ENCODE measurements around the gene SLC17A9. TPM values are rescaled to one million over a fixed set of nuclear protein-coding genes. Genes with fewer than 3 reads are reported as not detected.

The SLC17A9 gene
- total RNA-seq, 1 experiment from 2014 or later, result not detected

- Histone ChIP-seq H3K36me3 (no peaks in the 10 kb centered on the region), H3K4me3 (no peak overlapping the region), H3K9me3 (0 out of 2 replicates have a peak, but pooled peaks cover 2% of the 10 kb centered on the region), H3K27me3 (peaks cover 13% of the 10 kb centered on the region)
- DNase-seq, result no peak
Observed at GRCh38 chr20:62995481-62995880, 43.0 kb downstream of the SLC17A9 start.

DNA sequence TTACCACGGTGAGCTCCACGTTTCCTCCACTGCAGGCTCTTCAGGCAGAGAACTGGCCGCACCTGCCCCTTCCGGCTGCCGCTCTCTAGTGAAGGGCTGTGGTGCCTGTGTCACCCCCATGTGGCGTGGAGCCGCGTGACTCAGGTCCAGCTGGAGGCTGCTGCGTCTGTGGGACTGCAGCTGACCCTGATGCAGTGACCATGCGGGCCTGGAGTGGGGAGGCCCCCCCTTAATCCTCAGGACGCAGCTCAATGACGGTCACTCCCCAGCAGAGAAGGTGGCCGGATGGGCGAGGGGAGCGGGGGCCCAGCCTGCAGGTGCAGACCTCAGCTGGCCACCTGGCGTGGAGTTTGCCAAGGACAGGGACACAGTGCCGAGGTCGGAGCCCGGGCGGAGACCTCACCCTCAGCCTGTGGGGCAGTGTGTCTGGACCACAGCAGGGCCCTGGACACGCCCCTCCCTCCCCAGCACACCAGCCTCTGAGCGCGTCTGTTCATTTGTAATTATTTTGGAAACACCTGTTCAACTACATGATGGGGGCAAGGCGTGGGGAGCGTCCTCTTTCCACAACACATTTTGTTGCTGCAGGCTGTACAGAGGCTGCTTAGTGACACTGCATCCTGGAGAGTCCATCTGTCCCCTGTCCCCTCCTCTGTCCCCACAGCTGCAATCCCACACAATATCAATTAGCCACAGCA lies 43.5 kb downstream of the SLC17A9 start:
- Histone ChIP-seq H3K9me3 (0 out of 2 replicates have a peak, but pooled peaks cover 2% of the 10 kb centered on the region), H3K4me3 (no peak overlapping the region), H3K27me3 (peaks cover 17% of the 10 kb centered on the region), H3K36me3 (no peaks in the 10 kb centered on the region)
- DNase-seq, result no peak

GRCh38 chr20:62996596-62996982 lies 44.1 kb downstream of the SLC17A9 start:
- no peaks in the 10 kb centered on the region for H3K36me3 ChIP-seq
- 0 out of 2 replicates have a peak, but pooled peaks cover 2% of the 10 kb centered on the region for H3K9me3 ChIP-seq
- H3K27me3 ChIP-seq, result peaks cover 18% of the 10 kb centered on the region
- no peak overlapping the region for H3K4me3 ChIP-seq
- no peak for DNase-seq

GRCh38 chr20:62997417-62998035 lies 45.0 kb downstream of the SLC17A9 start:
- Histone ChIP-seq H3K27me3 (peaks cover 18% of the 10 kb centered on the region), H3K4me3 (no peak overlapping the region), H3K36me3 (no peaks in the 10 kb centered on the region), H3K9me3 (0 out of 2 replicates have a peak, but pooled peaks cover 2% of the 10 kb centered on the region)
- DNase-seq, result no peak

DNA sequence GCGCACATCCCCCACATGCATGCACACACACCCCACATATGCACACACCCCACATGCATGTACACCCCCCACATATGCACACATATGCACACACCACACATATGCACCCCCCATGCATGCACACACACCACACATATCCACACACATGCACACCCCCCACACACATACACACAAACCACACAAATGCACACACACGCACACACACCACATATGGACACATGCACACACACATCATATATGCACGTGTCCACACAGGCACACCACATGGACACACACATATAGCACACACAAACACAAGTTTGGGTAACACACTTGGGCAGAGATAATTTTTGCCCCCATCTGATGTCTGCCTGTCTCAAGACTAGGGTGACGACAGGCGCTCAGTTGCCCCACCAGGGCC lies 45.9 kb downstream of the SLC17A9 start:
- Histone ChIP-seq H3K36me3 (no peaks in the 10 kb centered on the region), H3K9me3 (0 out of 2 replicates have a peak, but pooled peaks cover 2% of the 10 kb centered on the region), H3K27me3 (peaks cover 26% of the 10 kb centered on the region), H3K4me3 (no peak overlapping the region)
- DNase-seq, result no peak

DNA sequence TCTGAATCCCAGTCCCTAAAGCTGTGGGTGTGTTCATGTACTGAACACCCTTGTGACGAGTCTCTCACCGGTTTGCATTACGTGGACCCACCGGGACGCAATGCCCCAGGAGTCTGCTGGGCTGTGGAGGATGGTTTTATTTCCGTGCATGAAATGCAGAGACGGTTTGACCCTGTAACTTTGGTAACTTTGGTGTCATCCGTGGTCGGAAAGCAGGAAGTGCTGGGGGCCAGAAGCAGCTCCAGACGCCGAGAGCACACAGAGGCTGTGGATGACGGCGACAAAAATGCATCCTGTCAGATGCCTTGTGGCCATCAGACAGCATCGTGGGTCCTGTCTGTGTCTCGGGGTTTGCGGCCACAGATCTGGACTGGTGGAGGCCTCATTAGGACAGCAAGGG lies 47.1 kb downstream of the SLC17A9 start:
- Histone ChIP-seq H3K27me3 (peaks cover 37% of the 10 kb centered on the region), H3K4me3 (no peak overlapping the region)
- DNase-seq, result no peak

DNA sequence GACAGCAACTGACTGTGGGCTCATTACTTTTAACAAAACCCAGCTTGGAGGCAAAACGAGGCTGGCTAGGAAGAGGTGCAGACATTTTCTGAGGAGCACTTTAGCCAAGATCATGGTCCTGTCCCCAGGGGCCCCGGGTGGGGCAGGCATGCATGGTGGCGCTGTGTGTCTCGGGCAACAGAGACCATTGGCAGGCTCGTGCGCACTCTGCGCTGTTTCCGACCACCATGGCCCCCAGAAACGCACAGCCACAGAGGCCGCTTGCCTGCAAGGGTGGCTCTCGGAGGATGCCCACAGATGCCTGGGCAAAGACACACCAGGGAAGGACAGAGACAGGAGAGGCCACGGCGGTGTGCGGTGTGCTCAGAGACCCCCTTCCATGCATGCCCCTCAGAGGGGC lies 47.5 kb downstream of the SLC17A9 start:
- Histone ChIP-seq H3K9me3 (0 out of 2 replicates have a peak, but pooled peaks cover 2% of the 10 kb centered on the region), H3K27me3 (peaks cover 41% of the 10 kb centered on the region), H3K36me3 (no peaks in the 10 kb centered on the region), H3K4me3 (no peak overlapping the region)
- no peak for DNase-seq

More for the DNA sequence above, 47.1 kb downstream of the SLC17A9 start:
- H3K36me3 ChIP-seq, result no peaks in the 10 kb centered on the region
- H3K9me3 ChIP-seq, result 0 out of 2 replicates have a peak, but pooled peaks cover 2% of the 10 kb centered on the region

GRCh38 chr20:63000958-63001357 lies 48.4 kb downstream of the SLC17A9 start:
- Histone ChIP-seq H3K9me3 (0 out of 2 replicates have a peak, but pooled peaks cover 2% of the 10 kb centered on the region), H3K27me3 (peaks cover 51% of the 10 kb centered on the region), H3K4me3 (no peak overlapping the region), H3K36me3 (no peaks in the 10 kb centered on the region)
- no peak for DNase-seq

GRCh38 chr20:63002511-63002910 lies 50.0 kb downstream of the SLC17A9 start:
- Histone ChIP-seq H3K36me3 (no peaks in the 10 kb centered on the region), H3K27me3 (peaks cover 62% of the 10 kb centered on the region), H3K9me3 (0 out of 2 replicates have a peak, but pooled peaks cover 2% of the 10 kb centered on the region), H3K4me3 (no peak overlapping the region)
- DNase-seq, result no peak

GRCh38 chr20:63003546-63003945 lies 51.0 kb downstream of the SLC17A9 start:
- H3K36me3 ChIP-seq, result no peaks in the 10 kb centered on the region
- H3K4me3 ChIP-seq, result no peak overlapping the region
- no peak for DNase-seq
- 0 out of 2 replicates have a peak, but pooled peaks cover 2% of the 10 kb centered on the region for H3K9me3 ChIP-seq
- H3K27me3 ChIP-seq, result peaks cover 72% of the 10 kb centered on the region

- no peak overlapping the region for H3K4me3 ChIP-seq
- H3K36me3 ChIP-seq, result no peaks in the 10 kb centered on the region
- peaks cover 79% of the 10 kb centered on the region for H3K27me3 ChIP-seq
- DNase-seq, result no peak
- no peaks in the 10 kb centered on the region for H3K9me3 ChIP-seq
Observed at GRCh38 chr20:63004607-63005364, 52.3 kb downstream of the SLC17A9 start.

DNA sequence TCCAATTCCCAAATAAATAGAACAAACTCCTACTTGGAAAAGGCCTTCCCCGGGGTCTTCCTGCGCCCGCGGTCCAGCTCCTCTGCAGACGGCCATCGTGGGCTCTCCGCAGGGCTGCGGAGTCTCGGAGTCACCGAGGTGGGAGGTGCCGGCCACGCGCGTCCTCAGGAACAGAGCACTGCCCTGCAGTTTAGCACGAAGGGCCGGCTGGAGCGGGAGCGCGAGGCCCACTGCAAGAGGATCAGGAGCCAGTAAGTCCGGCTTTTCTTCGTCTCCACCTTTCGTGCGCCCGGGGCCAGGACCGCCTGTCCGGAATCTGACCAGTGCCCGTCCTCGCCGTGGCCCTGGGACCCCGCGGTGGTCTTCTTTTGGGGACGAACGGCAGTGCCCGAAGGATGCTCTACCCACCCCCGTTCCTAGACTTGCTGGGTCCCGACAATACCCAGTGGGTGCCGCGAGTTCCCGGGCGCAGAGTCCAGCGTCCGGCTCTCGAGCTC lies 52.9 kb downstream of the SLC17A9 start:
- peaks cover 79% of the 10 kb centered on the region for H3K27me3 ChIP-seq
- no peak overlapping the region for H3K4me3 ChIP-seq
- no peaks in the 10 kb centered on the region for H3K36me3 ChIP-seq
- no peaks in the 10 kb centered on the region for H3K9me3 ChIP-seq
- DNase-seq, result no peak

DNA sequence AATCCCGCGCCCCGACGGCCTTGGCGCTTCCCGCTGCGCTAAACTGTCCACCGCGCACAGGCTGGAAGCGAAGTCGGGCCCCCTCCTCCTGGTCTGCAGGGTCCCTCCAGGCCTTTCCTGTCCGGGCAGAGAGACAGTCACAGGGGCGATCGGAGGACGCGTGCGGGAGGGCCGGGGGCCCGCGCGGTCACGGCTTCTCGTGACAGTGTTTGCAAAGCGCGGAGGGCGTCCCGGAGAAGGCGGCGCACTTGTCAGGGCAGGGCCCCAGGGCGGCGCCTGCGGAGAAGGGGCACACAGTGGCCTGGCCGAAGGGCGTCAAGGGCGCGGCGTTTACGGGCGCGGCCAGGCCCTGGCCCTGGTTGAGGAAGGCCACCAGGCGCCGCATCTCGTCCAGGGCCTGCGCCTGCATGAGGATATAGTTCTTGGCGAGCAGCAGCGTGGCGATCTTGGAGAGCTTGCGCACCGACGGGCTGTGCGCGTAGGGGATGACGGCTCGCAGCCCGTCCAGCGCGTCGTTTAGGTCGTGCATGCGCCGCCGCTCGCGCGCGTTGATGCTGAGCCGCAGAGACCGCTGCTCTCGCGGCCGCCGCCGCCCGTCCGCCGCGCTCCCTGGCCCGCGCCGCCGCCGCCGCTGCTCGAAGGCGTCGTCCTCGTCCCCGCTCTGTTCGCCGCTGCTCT lies 53.5 kb downstream of the SLC17A9 start:
- Histone ChIP-seq H3K9me3 (no peaks in the 10 kb centered on the region), H3K4me3 (no peak overlapping the region), H3K36me3 (no peaks in the 10 kb centered on the region), H3K27me3 (peaks cover 76% of the 10 kb centered on the region)
- DNase-seq, result no peak

GRCh38 chr20:63006540-63007359 lies 54.2 kb downstream of the SLC17A9 start, which contains the start of gene BHLHE23:
BHLHE23 (minus strand) TSS chr20:63006964; CDS start chr20:63006774, 190 bp downstream.
- Histone ChIP-seq H3K4me3 (no peak within 1 kb of the TSS), H3K36me3 (no peaks in the 10 kb centered on the region), H3K27me3 (peaks cover 74% of the 10 kb centered on the region), H3K9me3 (no peaks in the 10 kb centered on the region)
- DNase-seq, result peak; percentile 30

DNA sequence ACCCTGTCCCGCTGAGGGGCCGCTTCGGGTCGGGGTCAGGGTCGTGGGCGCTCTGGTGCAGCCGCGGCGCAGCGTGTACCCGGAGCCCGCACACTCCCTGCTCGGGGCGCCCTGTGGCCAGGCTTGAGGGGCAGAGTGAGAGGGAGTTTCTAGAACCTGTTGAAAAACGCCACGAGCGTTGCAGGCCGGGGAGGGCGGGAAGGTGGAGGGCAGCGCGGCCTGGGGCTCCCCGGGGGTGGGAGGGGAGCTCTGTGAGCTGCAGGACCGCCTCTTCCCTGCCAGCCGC lies 54.8 kb downstream of the SLC17A9 start:
- no peak for DNase-seq
- Histone ChIP-seq H3K9me3 (no peaks in the 10 kb centered on the region; the same call in 1 of the 2 replicates), H3K4me3 (no peak overlapping the region), H3K27me3 (peaks cover 74% of the 10 kb centered on the region), H3K36me3 (no peaks in the 10 kb centered on the region)

All from MG63 (cell line).